Activated T-cell treated with anti-CD3 and anti-CD28 coated beads for 4 hours (primary cell): ENCODE results near the gene CYP4F12.
"Not testable (repeated sequence)": the region's sequence is repeated elsewhere in the genome, so short reads cannot be mapped to it uniquely, and the experiment has no call there.

Experiments
- DNase-seq: peaks from one replicate; pipeline ENCODE4 v3.0.0-alpha.2; 2020

Gene CYP4F12

GRCh38 chr19:15650123-15650522 is 22.8 kb upstream of the CYP4F12 start:
- not testable (repeated sequence) for DNase-seq

GRCh38 chr19:15651791-15652190 is 21.1 kb upstream of the CYP4F12 start:
- no peak for DNase-seq

- no peak for DNase-seq
These were observed 20.2 kb upstream of the CYP4F12 start for GRCh38 chr19:15652559-15653278.

- DNase-seq, result no peak
These were observed 16.4 kb upstream of the CYP4F12 start for GRCh38 chr19:15656467-15656866.

- DNase-seq, result no peak
These were observed 9.6 kb upstream of the CYP4F12 start for GRCh38 chr19:15663247-15663646.

- no peak for DNase-seq
These were observed 6.7 kb upstream of the CYP4F12 start for GRCh38 chr19:15666186-15666585.

GRCh38 chr19:15666883-15667282 is 6.0 kb upstream of the CYP4F12 start:
- no peak for DNase-seq

GRCh38 chr19:15669440-15669839 is 3.4 kb upstream of the CYP4F12 start:
- no peak for DNase-seq

GRCh38 chr19:15669891-15670290 is 3.0 kb upstream of the CYP4F12 start:
- DNase-seq, result no peak

- no peak for DNase-seq
These were observed 1.6 kb upstream of the CYP4F12 start for GRCh38 chr19:15671237-15671821.

- DNase-seq, result no peak
These were observed 852 bp upstream of the CYP4F12 start for GRCh38 chr19:15671891-15672579.

GRCh38 chr19:15673176-15673654 is 328 bp downstream of the CYP4F12 start:
- DNase-seq, result no peak

GRCh38 chr19:15675560-15675959 is 2.7 kb downstream of the CYP4F12 start:
- no peak for DNase-seq

GRCh38 chr19:15679089-15679488 is 6.2 kb downstream of the CYP4F12 start:
- DNase-seq, result no peak

- DNase-seq, result not testable (repeated sequence)
These were observed 7.0 kb downstream of the CYP4F12 start for GRCh38 chr19:15679865-15680264.

- DNase-seq, result no peak
These were observed 7.8 kb downstream of the CYP4F12 start for GRCh38 chr19:15680478-15681322.

GRCh38 chr19:15683411-15683810 is 10.5 kb downstream of the CYP4F12 start:
- no peak for DNase-seq

GRCh38 chr19:15684828-15685227 is 11.9 kb downstream of the CYP4F12 start:
- DNase-seq, result no peak

- no peak for DNase-seq
These were observed 23.8 kb downstream of the CYP4F12 start for GRCh38 chr19:15696654-15697194.

GRCh38 chr19:15701757-15702533 is 29.1 kb downstream of the CYP4F12 start:
- no peak for DNase-seq

GRCh38 chr19:15702534-15702930 is 29.6 kb downstream of the CYP4F12 start:
- DNase-seq, result no peak

GRCh38 chr19:15714638-15715037 is 41.8 kb downstream of the CYP4F12 start:
- no peak for DNase-seq
